IMR-90 (cell line): ENCODE results near the gene IGF1. TPM values are rescaled to one million over a fixed set of nuclear protein-coding genes. Genes with fewer than 3 reads are reported as not detected.

ENCODE experiments used
- ATAC-seq: fragments of 200-7000 bp; cut with Tn5 transposase; 2 replicates; pipeline ENCODE4 v1.9.1; 2020; ENCODE audit warnings: low read depth, mild to moderate bottlenecking, moderate library complexity
- BruUV-seq: library from RNA; stranded (reverse); fragments of 400-500 nt; replicated peaks from 2 replicates; lab custom pipeline; 2021; lab: Mats Ljungman, UMichigan
- CTCF ChIA-PET: fragments of 300-600 bp; formaldehyde crosslinking; extraction: SDS; loops from one replicate; lab custom pipeline; 2021; ENCODE audit warnings: antibody characterized with exemption; lab: Yijun Ruan, JAX
- POLR2A ChIA-PET: fragments of 300-600 bp; sonication (Branson Sonifier 250); formaldehyde crosslinking; loops from one replicate; lab custom pipeline; 2022; ENCODE audit warnings: antibody characterized with exemption; ENCODE audit not compliant: unreplicated experiment; lab: Charles Lee
- DNase-seq: peaks from one replicate; pipeline ENCODE4 v3.0.0; 2013
- H2AFZ ChIP-seq: replicated peaks from 2 replicates; pipeline ENCODE3; 2013; ENCODE audit warnings: low read length, mild to moderate bottlenecking; ENCODE audit not compliant: poor library complexity
- H2AK5ac ChIP-seq: 2 replicates; pipeline ENCODE4 v1.6.1; 2013; ENCODE audit warnings: low read depth, low read length, inconsistent platforms
- H2AK9ac ChIP-seq: replicated peaks from 2 replicates; pipeline ENCODE3; 2013; ENCODE audit warnings: mild to moderate bottlenecking, low read depth, low read length, moderate library complexity; ENCODE audit not compliant: poor library complexity
- H2BK120ac ChIP-seq: 2 replicates; pipeline ENCODE4 v1.6.1; 2013; ENCODE audit warnings: low read depth, low read length, inconsistent platforms
- H2BK15ac ChIP-seq: 3 replicates; pipeline ENCODE4 v1.6.1; 2013; ENCODE audit warnings: low read depth, low read length, inconsistent platforms
- H2BK20ac ChIP-seq: 2 replicates; pipeline ENCODE4 v1.6.1; 2013; ENCODE audit warnings: low read depth, mild to moderate bottlenecking, inconsistent platforms, low read length, moderate library complexity
- H2BK5ac ChIP-seq: 2 replicates; pipeline ENCODE4 v1.6.1; 2013; ENCODE audit warnings: mild to moderate bottlenecking, low read depth, low read length, inconsistent platforms; ENCODE audit not compliant: poor library complexity, severe bottlenecking
- H3K14ac ChIP-seq: replicated peaks from 2 replicates; pipeline ENCODE4 v1.6.1; 2013; ENCODE audit warnings: low read depth, low read length, inconsistent platforms
- H3K18ac ChIP-seq: 2 replicates; pipeline ENCODE4 v1.6.1; 2013; ENCODE audit warnings: low read depth, low read length, control low read depth
- H3K23ac ChIP-seq: 2 replicates; pipeline ENCODE4 v1.6.1; 2013; ENCODE audit warnings: low read depth, low read length, inconsistent platforms
- H3K27ac ChIP-seq: 2 replicates; pipeline ENCODE4 v1.5.1; 2013; ENCODE audit warnings: mild to moderate bottlenecking, control low read depth, low read length; ENCODE audit not compliant: insufficient read depth
- H3K27me3 ChIP-seq: 2 replicates; pipeline ENCODE4 v1.6.1; 2013; ENCODE audit warnings: low read length; ENCODE audit not compliant: control insufficient read depth, insufficient read depth
- H3K36me3 ChIP-seq: 2 replicates; pipeline ENCODE4 v1.6.1; 2013; ENCODE audit warnings: low read length, mixed read lengths; ENCODE audit not compliant: control insufficient read depth, insufficient read depth
- H3K4ac ChIP-seq: 2 replicates; pipeline ENCODE4 v1.6.1; 2013; ENCODE audit warnings: low read depth, low read length, inconsistent platforms
- H3K4me1 ChIP-seq: 2 replicates; pipeline ENCODE4 v1.6.1; 2013; ENCODE audit warnings: low read length, mixed read lengths; ENCODE audit not compliant: control insufficient read depth, insufficient read depth
- H3K4me2 ChIP-seq: 2 replicates; pipeline ENCODE4 v1.6.1; 2013; ENCODE audit warnings: low read depth, mild to moderate bottlenecking, control low read depth, low read length, moderate library complexity
- H3K4me3 ChIP-seq: 2 replicates; pipeline ENCODE4 v1.5.1; 2013; ENCODE audit warnings: low read depth, mild to moderate bottlenecking, control low read depth, low read length, moderate library complexity; ENCODE audit not compliant: insufficient read depth
- H3K56ac ChIP-seq: 2 replicates; pipeline ENCODE4 v1.6.1; 2013; ENCODE audit warnings: low read length, inconsistent platforms; ENCODE audit not compliant: insufficient read depth; ENCODE audit errors: extremely low read depth
- H3K79me1 ChIP-seq, 2 experiments: 2 replicates each; pipeline ENCODE4 v1.6.1; 2013; ENCODE audit warnings: low read length in 2 of 2, inconsistent platforms in 1 of 2, low read depth in 1 of 2
- H3K9ac ChIP-seq: 2 replicates; pipeline ENCODE4 v1.6.1; 2013; ENCODE audit warnings: low read depth, low read length, control low read depth
- H3K9me1 ChIP-seq: 2 replicates; pipeline ENCODE4 v1.6.1; 2013; ENCODE audit warnings: low read length, inconsistent platforms; ENCODE audit not compliant: insufficient read depth
- H3K9me3 ChIP-seq: 2 replicates; pipeline ENCODE4 v1.6.1; 2013; ENCODE audit warnings: low read length; ENCODE audit not compliant: control insufficient read depth, insufficient read depth
- H4K20me1 ChIP-seq: 2 replicates; pipeline ENCODE4 v1.6.1; 2013; ENCODE audit warnings: low read length, inconsistent platforms; ENCODE audit not compliant: insufficient read depth
- H4K5ac ChIP-seq: 2 replicates; pipeline ENCODE4 v1.6.1; 2013; ENCODE audit warnings: mild to moderate bottlenecking, low read depth, low read length, control low read depth
- H4K8ac ChIP-seq, 2 experiments: 2 replicates each; pipeline ENCODE4 v1.6.1; 2013; ENCODE audit warnings: low read depth in 2 of 2, low read length in 2 of 2, control low read depth in 1 of 2, inconsistent platforms in 1 of 2
- H4K91ac ChIP-seq: 2 replicates; pipeline ENCODE4 v1.6.1; 2013; ENCODE audit warnings: low read depth, low read length, inconsistent platforms; ENCODE audit not compliant: insufficient read depth
- CEBPB ChIP-seq: IDR thresholded peaks from 2 replicates; pipeline ENCODE4 v1.6.1; 2012; ENCODE audit warnings: low read depth, low read length, improper control_type of control experiment
- CHD1 ChIP-seq: IDR thresholded peaks from 2 replicates; pipeline ENCODE4 v1.6.1; 2012; ENCODE audit warnings: low read depth, low read length, improper control_type of control experiment
- FOS ChIP-seq: fragments of 150-350 bp; IDR thresholded peaks from 2 replicates; pipeline ENCODE4 v1.6.1; 2016; ENCODE audit warnings: low read depth, low read length
- NFE2L2 ChIP-seq: fragments of 150-350 bp; IDR thresholded peaks from 2 replicates; pipeline ENCODE4 v1.6.1; 2016; ENCODE audit warnings: low read depth, mild to moderate bottlenecking, low read length
- POLR2A ChIP-seq: IDR thresholded peaks from 2 replicates; pipeline ENCODE4 v1.6.1; 2012; ENCODE audit warnings: mild to moderate bottlenecking, low read depth, low read length
- RCOR1 ChIP-seq: IDR thresholded peaks from 2 replicates; pipeline ENCODE4 v1.6.1; 2012; ENCODE audit warnings: mild to moderate bottlenecking, low read length, improper control_type of control experiment; ENCODE audit not compliant: insufficient replicate concordance
- RFX5 ChIP-seq: IDR thresholded peaks from 2 replicates; pipeline ENCODE4 v1.8.0; 2012; ENCODE audit warnings: low read depth, mild to moderate bottlenecking, low read length, moderate library complexity
- WGBS, 2 experiments: methylation state at CpG; one replicate each; pipeline versions ENCODE4 v1.1.5 to v1.1.7; 2013; ENCODE audit warnings: missing lambda C conversion rate in 2 of 2; ENCODE audit not compliant: insufficient read length in 1 of 2; ENCODE audit errors: extremely low coverage in 2 of 2; 5-methylcytosine and 5-hydroxymethylcytosine counted together
- dilution Hi-C: fragments of 300-500 bp; cut with HindIII; formaldehyde crosslinking; loops from one replicate; pipeline ENCODE4 v1.14.3; 2018; ENCODE audit warnings: low sequenced_read_pairs; ENCODE audit not compliant: unreplicated experiment
- in situ Hi-C: fragments of 300-500 bp; cut with MboI; formaldehyde crosslinking; loops from 3 replicates; pipeline ENCODE4 v1.14.3; 2019; ENCODE audit warnings: low sequenced_read_pairs, inconsistent platforms, mixed read lengths
- intact Hi-C: fragments of 100-400 bp; cut with micrococcal nuclease; formaldehyde crosslinking; loops from 2 replicates; pipeline ENCODE4 v1.10.0; 2022
- polyA plus RNA-seq, 3 experiments: library from polyadenylated mRNA; depleted of rRNA; stranded (reverse); fragments of >200 nt; gene quantifications; 2 replicates each; pipeline ENCODE4 v1.2.3, GENCODE V29; 2012; ENCODE audit warnings: low replicate concordance in 1 of 3
- total RNA-seq: library from RNA; depleted of rRNA; stranded (reverse); fragments of >200 nt; gene quantifications from 2 replicates; pipeline ENCODE4 v1.2.3, GENCODE V29; 2012
- TF ChIP-seq, protein P1 (sequence below): fragments of 150-350 bp; IDR thresholded peaks from 2 replicates; pipeline ENCODE4 v1.6.1; 2017; ENCODE audit warnings: mild to moderate bottlenecking, antibody characterized with exemption, low read length, low read depth
- TF ChIP-seq, protein P2 (sequence below): fragments of 150-350 bp; IDR thresholded peaks from 2 replicates; pipeline ENCODE4 v1.6.1; 2016; ENCODE audit warnings: low read depth, mild to moderate bottlenecking, low read length, moderate library complexity, borderline replicate concordance

Gene IGF1
- total and polyA plus RNA-seq, 2 of the 4 experiments (the other 2 are of a cell fraction), result under 0.01 to 0.12 TPM

- no peak overlapping the region for H3K14ac ChIP-seq
Measured at GRCh38 chr12:102425109-102426039, 55.0 kb downstream of the IGF1 start.

More at GRCh38 chr12:102425109-102426039, 55.0 kb downstream of the IGF1 start:
- Histone ChIP-seq H3K9ac (no peak overlapping the region), H3K27ac (no peak overlapping the region), H4K20me1 (no peaks in the 10 kb centered on the region), H2BK5ac (no peak overlapping the region), H3K23ac (no peak overlapping the region), H4K91ac (no peak overlapping the region), H3K18ac (no peak overlapping the region), H3K9me3 (no peaks in the 10 kb centered on the region), H3K4me1 (peaks cover 10% of the 10 kb centered on the region), H3K4me2 (no peak overlapping the region), H2BK15ac (no peak overlapping the region), H4K8ac (no peak overlapping the region), H3K9me1 (peaks cover 5% of the 10 kb centered on the region), H3K4me3 (no peak overlapping the region), H3K56ac (no peak overlapping the region), H2BK120ac (no peak overlapping the region), H3K27me3 (no peaks in the 10 kb centered on the region), H3K36me3 (no peaks in the 10 kb centered on the region), H3K79me1 (no peaks in the 10 kb centered on the region), H3K4ac (no peak overlapping the region), H2AK9ac (no peak overlapping the region), H2AFZ (no peak overlapping the region), H2AK5ac (no peak overlapping the region), H2BK20ac (no peak overlapping the region), H4K5ac (no peak overlapping the region)
- ATAC-seq (no peak), DNase-seq (no peak)
- intact Hi-C loops (no loop called here), in situ Hi-C loops (no loop called here), dilution Hi-C loops (no loop called here)
- 80% methylated on average over 1 of the region's 5 CpGs; no CpG with 5 or more reads in 1 of the 2 experiments for WGBS, 2 experiments
- TF ChIP-seq RFX5 (no peak), CEBPB (no peak), CHD1 (no peak), NFE2L2 (no peak), FOS (no peak), POLR2A (no peak), RCOR1 (no peak)
- TF ChIP-seq, protein P1, sequence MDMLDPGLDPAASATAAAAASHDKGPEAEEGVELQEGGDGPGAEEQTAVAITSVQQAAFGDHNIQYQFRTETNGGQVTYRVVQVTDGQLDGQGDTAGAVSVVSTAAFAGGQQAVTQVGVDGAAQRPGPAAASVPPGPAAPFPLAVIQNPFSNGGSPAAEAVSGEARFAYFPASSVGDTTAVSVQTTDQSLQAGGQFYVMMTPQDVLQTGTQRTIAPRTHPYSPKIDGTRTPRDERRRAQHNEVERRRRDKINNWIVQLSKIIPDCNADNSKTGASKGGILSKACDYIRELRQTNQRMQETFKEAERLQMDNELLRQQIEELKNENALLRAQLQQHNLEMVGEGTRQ, result no peak
- TF ChIP-seq, protein P2, sequence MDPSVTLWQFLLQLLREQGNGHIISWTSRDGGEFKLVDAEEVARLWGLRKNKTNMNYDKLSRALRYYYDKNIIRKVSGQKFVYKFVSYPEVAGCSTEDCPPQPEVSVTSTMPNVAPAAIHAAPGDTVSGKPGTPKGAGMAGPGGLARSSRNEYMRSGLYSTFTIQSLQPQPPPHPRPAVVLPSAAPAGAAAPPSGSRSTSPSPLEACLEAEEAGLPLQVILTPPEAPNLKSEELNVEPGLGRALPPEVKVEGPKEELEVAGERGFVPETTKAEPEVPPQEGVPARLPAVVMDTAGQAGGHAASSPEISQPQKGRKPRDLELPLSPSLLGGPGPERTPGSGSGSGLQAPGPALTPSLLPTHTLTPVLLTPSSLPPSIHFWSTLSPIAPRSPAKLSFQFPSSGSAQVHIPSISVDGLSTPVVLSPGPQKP, result no peak
- ChIA-PET CTCF (no interaction called here), POLR2A (no interaction called here)
- no TSS peak for BruUV-seq
